HG02610 (cell line): Measurements from ENCODE around the gene EMC10.

ENCODE experiments used
- ATAC-seq: cut with Tn5 transposase; IDR thresholded peaks from one replicate; pipeline ENCODE4 v1.9.1; 2021; ENCODE audit warnings: mild to moderate bottlenecking, moderate library complexity; ENCODE audit not compliant: unreplicated experiment

The EMC10 gene

DNA sequence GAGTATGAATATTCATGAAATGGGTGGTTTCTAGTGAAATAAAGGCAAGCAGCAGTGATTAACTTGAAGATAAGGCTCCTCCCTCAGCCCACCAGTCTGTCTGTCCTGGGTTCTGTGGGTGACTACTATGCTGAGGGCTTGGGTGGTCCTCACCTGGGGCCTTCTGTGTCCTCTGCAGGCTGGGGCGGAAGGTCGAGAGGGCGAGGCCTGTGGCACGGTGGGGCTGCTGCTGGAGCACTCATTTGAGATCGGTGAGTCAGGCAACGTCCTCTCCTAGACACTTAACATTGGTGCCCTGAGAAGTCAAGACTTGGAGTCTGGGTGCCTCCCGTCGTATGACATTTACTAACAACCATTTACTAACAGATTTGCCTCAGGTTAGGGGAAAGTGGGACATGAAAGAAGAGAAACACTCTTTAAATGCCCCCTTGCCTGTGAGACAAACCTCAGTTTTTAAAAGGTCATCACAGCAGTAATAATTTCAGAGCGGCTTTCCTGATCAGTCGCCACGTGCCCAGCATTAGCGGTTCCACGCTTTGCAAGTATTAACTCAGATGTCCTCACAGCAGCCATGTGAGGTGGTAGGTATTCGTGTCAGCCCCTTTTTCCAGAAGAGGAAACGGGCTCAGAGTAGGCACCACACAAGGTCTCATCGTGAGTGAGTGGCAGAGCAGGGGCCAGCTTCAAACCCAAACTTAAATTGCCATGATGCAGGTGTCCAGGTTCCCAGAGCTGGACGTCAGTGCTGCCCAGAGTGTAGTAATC is 1.6 kb downstream of the EMC10 start:
- no peak for ATAC-seq

DNA sequence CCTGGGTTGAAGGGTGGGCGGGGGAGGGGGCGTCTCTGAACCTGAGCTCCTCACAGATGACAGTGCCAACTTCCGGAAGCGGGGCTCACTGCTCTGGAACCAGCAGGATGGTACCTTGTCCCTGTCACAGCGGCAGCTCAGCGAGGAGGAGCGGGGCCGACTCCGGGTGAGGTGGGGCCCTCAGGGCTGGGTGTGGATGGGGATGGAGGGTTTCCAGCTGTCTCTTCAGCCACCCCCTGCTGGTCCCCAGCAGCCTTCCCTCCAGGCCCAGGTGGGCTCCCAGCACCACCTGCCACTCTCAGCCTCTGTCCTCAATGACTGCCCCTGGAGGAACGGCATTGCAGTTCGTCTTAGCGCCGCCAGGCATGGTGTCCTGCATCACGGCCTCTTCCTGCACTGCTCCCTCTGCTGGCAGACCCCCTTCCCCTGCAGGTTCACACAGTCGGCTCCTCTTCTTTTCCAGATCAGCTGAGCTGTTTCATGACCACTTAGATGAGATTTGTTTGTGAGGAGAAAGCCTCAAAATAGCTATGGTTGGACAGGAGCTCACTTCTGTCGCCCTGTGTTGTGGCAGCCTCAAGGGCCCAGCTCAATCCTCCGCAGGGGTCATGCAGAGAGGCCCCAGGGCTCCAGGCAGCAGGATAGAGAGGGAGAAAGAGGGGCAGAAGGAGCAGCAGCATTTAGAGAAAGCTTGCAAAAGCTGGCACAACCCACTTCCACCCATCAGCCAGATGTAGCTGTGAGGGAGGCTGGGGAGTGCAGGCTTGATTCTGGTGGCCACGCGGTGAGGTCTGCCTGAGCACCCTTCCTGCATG is 2.8 kb downstream of the EMC10 start:
- no peak for ATAC-seq

DNA sequence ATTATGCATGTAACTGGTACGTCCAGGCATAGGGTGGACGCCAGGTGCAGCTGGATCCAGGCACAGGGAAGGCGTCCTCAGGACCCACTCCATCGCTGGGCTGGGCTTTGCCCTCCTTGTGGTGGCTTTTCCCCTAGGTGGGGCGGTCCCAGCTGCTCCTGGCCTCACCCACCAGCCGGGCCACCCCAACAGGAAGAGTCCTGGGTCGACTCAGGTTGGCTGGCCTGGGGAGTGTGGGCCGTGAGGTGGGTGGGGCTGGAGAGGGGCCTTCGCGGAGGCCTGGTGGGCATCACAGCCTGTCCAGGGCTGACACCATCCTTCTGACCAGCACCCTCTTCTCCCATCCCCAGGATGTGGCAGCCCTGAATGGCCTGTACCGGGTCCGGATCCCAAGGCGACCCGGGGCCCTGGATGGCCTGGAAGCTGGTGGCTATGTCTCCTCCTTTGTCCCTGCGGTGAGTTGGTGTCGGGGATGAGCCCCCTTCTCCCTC is 3.5 kb downstream of the EMC10 start:
- ATAC-seq, result no peak

DNA sequence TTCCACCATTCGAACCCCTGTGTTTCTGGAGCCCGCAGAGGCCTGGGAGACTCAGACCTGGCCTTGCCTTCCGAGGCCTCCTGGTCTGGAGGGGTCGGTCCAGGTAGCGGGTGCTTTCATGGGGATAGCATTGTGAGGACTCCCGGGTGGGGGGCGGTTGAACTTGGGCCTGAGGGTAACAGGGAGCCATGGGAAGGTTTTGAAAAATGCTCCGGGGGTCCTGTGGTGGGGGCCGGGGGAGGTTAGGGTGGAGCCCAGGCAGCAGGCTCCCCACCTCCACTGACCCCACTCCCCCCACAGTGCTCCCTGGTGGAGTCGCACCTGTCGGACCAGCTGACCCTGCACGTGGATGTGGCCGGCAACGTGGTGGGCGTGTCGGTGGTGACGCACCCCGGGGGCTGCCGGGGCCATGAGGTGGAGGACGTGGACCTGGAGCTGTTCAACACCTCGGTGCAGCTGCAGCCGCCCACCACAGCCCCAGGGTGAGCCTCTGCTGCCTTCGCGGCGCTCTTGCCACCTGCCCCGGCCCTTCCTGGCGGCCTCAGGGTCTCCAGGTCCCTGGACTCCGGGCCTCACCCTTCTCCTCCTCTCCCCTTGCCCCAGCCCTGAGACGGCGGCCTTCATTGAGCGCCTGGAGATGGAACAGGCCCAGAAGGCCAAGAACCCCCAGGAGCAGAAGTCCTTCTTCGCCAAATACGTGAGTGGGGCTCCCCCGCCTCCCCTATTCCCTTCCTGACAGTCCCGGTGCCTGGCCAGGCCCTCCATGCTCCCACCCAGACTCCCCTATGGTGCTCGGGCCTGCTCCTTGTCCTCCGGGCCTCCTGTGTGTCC is 4.2 kb downstream of the EMC10 start:
- ATAC-seq, result no peak

DNA sequence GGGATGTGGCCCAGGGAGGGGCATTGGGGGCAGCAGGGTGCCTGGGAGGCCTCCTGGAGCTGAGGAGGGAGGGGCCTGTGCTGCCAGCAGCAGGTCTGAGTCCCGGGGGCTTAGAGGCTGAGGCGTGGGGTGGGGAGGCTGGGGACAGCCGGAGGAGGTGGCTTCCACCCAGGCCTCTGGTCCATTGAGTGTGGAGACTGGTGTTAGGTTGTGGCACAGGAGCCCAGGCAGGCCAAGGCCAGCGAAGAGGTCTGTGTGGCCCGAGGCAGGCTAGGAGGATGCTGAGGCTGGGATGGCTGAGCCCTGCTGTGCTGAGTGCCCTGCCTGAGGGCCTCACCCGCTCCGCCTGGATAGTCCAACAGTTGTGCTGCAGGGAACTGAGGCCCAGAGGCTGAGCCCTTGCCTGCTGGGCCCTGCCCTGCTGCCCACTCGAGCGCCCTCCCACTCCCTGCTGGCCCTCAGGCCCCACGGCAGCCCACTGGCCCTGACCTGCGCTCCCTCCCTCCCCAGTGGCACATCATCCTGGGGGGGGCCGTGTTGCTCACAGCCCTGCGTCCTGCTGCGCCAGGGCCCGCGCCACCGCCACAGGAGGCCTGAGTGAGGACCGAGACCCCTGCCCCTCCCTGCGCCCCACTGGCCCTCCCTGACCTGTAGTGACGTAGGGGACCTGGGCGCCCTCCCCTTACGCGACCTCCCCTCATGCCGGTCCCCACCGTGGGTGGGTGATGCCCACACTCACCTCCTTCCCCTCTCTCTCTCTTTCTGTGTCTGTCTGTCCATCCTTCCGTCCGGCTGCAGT is 5.2 kb downstream of the EMC10 start:
- ATAC-seq, result no peak

DNA sequence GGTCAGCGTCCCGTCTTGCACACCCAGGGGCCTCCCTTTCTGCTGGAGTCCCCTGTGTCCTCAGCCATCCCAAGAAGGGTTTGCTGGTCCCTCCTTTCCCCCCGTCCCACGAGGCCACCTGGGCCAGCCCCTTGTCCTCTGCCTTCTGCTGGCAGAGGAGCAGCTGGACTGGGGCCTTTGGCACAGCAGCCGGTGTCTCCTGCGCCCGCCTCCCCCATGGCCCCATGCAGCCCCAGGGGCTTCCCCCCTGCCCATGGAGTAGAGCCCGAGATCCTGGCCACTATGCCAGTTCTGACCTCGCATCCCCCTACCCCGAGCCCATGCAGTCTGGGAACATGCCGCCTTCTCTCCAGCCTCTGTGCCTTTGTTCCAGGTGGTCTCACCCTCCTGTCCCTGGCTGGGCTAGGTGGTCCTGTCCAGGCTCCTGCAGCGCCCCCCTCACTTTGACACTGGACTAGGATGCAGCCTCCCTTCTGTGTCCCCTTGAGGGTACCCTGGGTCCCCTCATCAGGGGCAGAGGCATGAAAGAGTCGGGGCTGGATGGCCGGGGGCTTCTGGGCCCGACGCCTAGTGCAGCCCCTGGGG is 6.1 kb downstream of the EMC10 start:
- ATAC-seq, result no peak

DNA sequence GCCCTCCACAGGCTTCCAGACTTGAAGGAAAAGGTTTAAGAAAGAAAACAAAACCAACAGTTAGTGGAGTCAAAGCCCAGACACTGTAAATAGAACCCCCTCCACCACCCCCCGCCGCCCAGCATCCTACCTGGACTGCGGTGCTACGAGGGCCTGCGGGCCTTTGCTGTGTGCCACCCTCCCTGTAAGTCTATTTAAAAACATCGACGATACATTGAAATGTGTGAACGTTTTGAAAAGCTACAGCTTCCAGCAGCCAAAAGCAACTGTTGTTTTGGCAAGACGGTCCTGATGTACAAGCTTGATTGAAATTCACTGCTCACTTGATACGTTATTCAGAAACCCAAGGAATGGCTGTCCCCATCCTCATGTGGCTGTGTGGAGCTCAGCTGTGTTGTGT is 6.6 kb downstream of the EMC10 start:
- ATAC-seq, result no peak

DNA sequence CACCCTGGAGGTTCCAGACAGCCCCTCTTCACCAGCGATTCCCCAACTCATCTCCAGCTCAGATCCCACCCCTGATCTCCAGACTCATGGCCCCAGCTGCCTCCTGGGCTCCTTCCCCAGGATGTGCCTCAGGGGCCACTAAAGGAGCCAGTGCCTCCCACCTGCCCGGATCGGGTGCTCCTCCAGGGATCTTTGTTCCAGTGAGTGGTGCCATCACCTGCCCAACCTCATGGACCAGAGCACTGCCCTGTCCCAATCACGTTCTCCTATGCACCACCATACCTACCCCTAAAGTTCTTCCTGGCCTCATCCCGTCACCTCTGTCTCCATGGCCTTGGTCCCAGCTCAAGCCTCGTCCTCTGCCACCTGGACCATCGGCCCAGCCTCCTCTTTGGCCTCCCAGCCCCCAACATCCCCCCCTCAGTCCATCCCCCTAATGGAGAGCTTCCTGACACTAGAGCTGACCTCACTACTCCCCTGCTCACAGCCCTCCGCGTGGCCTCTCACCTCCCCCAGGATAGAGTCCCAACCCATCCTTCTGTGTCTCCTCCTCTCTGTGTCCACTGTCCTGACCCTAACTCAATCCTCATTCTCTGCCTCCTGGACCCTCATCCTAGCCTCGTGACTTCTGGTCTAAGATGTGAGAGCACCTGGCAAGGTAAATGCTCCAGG is 9.1 kb downstream of the EMC10 start:
- no peak for ATAC-seq

DNA sequence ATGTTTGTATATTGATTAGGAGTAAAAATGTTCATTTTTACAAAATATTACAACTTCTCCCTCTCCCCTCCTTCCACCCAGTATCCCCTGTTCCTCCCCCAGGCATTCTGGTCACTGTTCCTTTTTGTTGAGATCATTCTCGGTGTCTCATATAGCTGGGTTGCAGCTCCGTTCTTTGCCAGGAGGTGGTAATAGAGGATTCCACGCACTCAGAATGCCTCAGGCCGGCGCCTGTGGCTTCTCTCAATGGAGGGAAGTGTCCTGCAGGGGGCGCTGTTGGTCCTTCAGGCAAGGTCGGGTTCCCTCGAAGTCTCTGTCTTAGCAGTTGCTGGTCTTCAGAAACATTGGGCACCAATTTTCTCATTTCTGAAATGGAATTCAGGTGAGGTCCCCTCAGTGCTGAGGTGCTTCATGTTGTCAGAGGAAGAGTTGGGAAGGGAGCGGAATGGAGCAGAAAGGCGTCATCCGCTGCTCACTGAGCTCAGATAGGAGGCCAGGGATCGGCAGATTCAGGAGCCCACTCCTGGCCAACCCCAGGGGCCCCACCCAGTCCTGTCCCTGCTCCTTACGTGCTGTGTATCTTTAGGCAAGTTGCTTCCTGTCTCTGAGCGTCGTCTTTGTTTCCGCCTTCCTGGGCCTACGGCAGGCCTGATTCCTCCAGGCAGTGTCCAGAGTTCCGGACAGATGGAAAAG is 10.7 kb downstream of the EMC10 start:
- no peak for ATAC-seq

DNA sequence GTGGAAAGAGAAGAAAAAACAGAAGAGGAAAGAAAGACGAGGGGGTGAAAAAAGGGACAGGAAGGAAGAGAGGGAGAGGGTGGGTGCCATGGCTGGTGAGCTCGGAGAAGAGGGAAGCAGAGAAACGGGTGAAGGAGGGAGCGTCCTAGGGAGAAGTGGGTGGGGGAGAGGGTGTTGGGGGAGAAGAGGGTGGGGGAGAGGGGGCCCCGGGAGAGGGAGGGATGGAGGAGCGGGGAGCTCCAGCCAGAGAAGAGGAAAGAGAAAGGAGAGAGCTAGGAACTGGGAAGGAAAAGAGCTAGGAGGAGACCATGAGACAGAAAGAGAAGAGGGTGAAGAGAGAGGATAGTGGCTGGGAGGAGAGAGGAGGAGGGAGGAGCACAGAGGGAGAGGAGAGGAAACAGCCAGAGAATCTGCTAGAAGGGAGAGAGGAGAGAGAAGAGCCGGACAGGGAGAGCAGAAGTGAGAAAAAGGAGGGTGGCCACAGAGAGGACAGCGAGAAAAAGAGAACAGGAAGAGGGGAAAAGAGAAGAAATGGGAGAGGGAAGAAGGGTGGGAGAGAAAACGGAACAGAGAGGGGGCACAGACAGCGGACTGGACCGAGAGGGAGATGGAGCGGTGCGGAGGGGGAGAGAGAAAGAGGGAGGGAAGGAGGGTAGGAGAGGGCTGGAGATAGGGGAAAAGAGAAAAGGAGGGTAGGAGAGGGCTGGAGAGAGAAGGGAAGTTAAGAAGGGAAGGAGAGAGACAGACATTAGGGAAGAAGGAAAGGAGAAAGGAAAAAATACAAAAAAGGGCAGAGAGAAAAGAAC is 12.3 kb downstream of the EMC10 start:
- ATAC-seq, result no peak

DNA sequence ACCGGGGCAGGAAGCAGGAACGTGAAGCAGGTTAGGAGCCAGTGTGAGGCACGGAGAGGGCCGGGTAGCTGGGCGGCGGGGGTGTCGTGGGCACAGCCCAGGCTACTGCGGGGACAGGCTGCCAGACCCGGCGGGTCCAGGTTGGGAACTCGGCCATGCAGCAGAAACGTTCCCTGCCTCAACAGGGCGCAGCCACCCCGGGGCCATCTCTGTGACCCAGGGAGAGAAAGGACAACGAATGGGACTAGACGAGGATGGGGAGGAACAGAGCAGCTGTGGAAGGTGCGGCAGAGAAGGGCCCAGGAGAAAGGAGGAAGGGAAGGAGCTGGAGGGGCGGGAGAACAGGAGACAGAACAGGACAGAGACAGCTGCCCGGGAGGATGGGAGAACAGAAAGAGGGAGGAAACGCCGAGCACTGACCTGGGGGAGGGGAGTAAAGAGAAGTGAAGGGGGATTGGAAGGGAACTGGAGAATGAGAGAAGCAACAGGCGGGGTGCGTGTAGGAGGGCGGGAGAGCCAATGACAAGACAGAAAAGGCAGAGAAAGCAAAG is 13.2 kb downstream of the EMC10 start:
- no peak for ATAC-seq

DNA sequence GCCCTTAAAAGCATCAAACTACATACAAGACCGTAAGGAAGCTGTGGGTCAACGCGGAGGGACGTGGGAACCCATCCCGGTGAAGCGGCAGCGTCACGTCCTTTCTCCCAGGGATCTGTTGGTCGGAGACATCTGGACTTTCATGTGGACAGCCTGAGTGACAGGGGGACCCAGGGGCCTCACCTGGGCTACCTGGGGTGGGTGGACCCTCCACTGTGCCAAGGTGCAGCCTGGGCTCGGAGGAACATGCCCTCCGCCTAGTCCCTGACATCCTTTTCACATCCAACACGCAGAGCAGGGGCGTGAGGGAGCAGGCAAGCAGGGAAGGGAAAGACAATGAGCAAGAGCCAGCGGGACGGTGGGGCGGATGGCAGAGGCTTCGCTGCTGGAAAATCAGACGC is 14.1 kb downstream of the EMC10 start:
- ATAC-seq, result no peak

DNA sequence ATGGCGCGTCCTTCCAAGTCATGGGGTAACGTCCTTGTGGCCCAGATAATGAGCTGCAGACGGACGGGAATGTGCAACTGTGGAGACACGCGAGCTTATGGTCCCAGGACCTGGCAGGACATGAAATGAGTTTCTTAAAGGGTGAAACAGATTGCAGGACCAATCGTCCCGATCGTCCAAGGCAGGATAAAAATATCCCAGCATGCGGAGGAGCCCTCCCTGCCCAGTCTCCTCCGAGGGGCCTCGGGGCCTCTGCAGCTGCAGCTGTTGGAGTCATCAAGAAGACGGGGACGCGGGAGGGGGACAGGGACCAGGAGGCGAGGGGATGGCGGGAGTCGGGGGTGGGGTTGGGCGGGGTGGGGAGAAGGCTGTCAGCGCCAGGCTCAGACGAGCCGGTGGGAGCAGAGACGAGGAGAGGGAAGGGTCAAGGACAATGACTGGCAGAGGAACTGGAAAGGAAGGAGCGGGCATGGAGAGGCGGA is 14.7 kb downstream of the EMC10 start:
- no peak for ATAC-seq

DNA sequence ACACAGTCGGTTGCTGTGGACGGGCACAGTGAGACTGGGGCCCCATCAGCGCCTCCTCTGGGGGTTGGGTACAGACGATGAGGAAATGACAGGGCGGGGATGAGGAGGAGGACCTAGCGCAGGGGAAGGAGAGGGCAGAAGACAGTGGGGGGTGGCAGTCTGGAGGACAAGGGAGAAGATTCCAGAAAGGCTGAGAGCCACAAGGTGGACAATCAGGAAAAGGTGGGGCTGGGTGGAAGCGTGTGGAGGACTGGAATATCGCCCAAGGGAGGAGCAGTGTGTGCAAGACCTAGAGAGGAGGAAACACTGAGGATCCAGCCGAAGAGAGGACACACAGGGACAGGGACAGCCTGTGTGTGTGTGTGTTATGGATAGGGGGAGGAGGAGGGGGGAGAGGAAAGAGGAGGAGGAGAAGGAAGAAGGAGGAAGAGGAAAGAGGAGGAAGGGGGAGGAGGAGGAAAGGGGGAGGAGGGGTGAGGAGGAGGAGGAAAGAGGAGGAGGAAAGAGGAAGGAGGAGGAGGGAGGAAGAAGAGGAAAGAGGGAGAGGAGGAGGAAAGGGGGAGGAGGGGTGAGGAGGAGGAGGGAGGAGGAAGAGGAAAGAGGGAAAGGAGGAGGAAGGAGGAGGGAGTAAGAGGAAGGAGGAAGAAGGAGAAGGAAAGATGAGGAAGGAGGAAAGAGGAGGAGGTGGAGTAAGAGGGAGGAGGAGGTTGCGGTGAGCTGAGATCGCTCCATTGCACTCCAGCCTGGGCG is 16.2 kb downstream of the EMC10 start:
- no peak for ATAC-seq

DNA sequence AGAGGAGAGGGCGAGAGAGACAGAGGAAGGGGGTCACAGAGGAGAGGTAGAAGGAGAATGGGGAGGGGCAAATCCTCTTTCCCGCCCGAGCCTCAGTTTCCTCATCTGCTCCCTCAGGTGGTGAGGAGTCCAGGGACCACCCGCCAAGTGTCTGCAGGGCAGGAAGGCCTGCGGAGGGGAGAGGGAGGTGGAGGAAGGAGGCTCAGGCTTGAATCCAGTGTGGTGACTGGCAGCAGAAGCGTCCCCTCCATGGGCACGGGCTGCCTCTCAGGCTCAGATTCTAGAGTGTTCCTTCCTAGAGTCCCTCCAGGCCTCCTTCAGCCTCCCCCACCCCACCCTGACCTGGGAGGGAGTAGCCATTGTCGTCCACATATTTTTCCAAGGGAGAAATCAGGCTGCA is 16.9 kb downstream of the EMC10 start:
- no peak for ATAC-seq

DNA sequence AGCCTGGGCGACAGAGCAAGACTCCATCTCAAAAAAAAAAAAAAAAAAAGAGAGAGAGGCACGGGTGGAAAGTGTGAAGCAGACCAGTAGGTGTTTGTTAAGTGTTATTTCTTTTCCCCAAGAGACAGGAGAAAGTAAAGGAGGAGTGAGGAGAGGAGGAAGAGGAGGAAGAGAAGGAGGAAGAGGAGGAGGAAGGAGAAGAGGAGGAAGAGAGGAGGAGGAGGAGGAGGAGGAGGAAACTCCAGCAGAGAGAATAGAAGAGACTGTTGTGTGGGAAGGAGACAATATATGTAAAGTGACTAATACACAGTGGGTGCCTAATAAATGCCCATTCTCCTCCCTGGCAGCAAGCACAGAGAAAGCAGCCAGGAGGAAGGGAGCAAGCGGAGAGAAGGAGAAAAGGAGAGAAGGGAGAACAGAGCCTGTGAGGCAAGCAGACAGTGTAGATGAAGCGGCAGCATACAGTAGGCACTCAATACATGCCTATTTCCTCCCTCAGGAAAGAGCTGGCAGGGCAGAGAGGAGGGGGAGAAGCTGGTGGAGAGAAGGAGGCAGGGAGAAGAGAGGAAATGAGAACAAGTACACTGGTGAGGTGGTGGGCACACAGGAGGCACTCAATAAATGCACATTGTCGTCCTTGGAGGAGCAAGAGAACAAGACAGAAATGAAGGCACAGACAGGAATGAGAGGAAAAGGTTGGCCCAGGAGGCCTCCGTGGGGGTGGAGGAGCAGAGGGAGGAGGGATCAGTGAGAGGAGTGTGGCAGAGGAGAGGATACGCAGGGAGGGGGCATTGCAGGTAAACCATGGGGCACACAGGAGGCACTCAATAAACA is 18.1 kb downstream of the EMC10 start:
- no peak for ATAC-seq
